Activated T-cell treated with anti-CD3 and anti-CD28 coated beads, Interleukin-2, amount 50 U/mL, for 4 hours (primary cell): ENCODE measurements around the gene KLF11. TPM values are rescaled to one million over a fixed set of nuclear protein-coding genes. Genes with fewer than 3 reads are reported as not detected.
A peak's percentile ranks its signal among the peaks of the same experiment; 100 is the strongest.
"Not testable (repeated sequence)": the region's sequence is repeated elsewhere in the genome, so short reads cannot be mapped to it uniquely, and the experiment has no call there.

Source experiments
- ATAC-seq, 2 donors: fragments of 200-7000 bp; cut with Tn5 transposase; one replicate each; pipeline ENCODE4 v1.10.0; 2021
- DNase-seq: peaks from one replicate; pipeline ENCODE4 v3.0.0-alpha.2; 2020
- H3K27me3 Mint-ChIP-seq: one replicate; pipeline ENCODE4 v1.8.0; 2021; ENCODE audit warnings: low read depth, mixed read lengths
- H3K36me3 Mint-ChIP-seq: one replicate; pipeline ENCODE4 v1.8.0; 2022; ENCODE audit warnings: mixed read lengths; ENCODE audit not compliant: insufficient read depth
- H3K4me1 Mint-ChIP-seq: one replicate; pipeline ENCODE4 v1.8.0; 2021; ENCODE audit warnings: low read depth, mixed read lengths
- H3K4me3 Mint-ChIP-seq: one replicate; pipeline ENCODE4 v1.8.0; 2021; ENCODE audit warnings: mild to moderate bottlenecking, moderate library complexity, mixed read lengths
- H3K9me3 Mint-ChIP-seq: one replicate; pipeline ENCODE4 v1.8.0; 2021; ENCODE audit warnings: mixed read lengths
- total RNA-seq, 3 donors: library from RNA; stranded (reverse); gene quantifications; one replicate each; pipeline ENCODE4 v1.2.1, GENCODE V29; 2021

The KLF11 gene
- total RNA-seq, 3 donors from 2014 or later: 5.2 to 10.2 (median 5.7) TPM

- ATAC-seq (no peak), DNase-seq (no peak)
- Mint-ChIP-seq H3K4me3 (no peak overlapping the region), H3K36me3 (no peaks in the 10 kb centered on the region), H3K27me3 (peaks cover 30% of the 10 kb centered on the region), H3K4me1 (no peaks in the 10 kb centered on the region), H3K9me3 (no peaks in the 10 kb centered on the region)
These were observed 37.7 kb upstream of the KLF11 start for GRCh38 chr2:10005461-10006235.

- Mint-ChIP-seq H3K27me3 (peaks cover 30% of the 10 kb centered on the region), H3K4me1 (no peaks in the 10 kb centered on the region), H3K9me3 (no peaks in the 10 kb centered on the region), H3K36me3 (no peaks in the 10 kb centered on the region), H3K4me3 (no peak overlapping the region)
- DNase-seq (no peak), ATAC-seq (peak; percentile 54 to 62)
These were observed 36.9 kb upstream of the KLF11 start for GRCh38 chr2:10006236-10007161.

- Mint-ChIP-seq H3K9me3 (no peaks in the 10 kb centered on the region), H3K27me3 (peaks cover 30% of the 10 kb centered on the region), H3K4me3 (no peak overlapping the region), H3K36me3 (no peaks in the 10 kb centered on the region), H3K4me1 (no peaks in the 10 kb centered on the region)
- no peak for DNase-seq
- no peak for ATAC-seq
These were observed 35.9 kb upstream of the KLF11 start for GRCh38 chr2:10007435-10007834.

GRCh38 chr2:10007921-10008808 lies 35.2 kb upstream of the KLF11 start:
- no peak overlapping the region for H3K4me3 Mint-ChIP-seq
- no peaks in the 10 kb centered on the region for H3K36me3 Mint-ChIP-seq
- ATAC-seq: no peak
- DNase-seq: no peak
- peaks cover 30% of the 10 kb centered on the region for H3K27me3 Mint-ChIP-seq
- no peaks in the 10 kb centered on the region for H3K4me1 Mint-ChIP-seq
- no peaks in the 10 kb centered on the region for H3K9me3 Mint-ChIP-seq

- Mint-ChIP-seq H3K36me3 (no peaks in the 10 kb centered on the region), H3K27me3 (peaks cover 30% of the 10 kb centered on the region), H3K4me1 (no peaks in the 10 kb centered on the region), H3K9me3 (no peaks in the 10 kb centered on the region), H3K4me3 (no peak overlapping the region)
- ATAC-seq: no peak
- no peak for DNase-seq
These were observed 34.6 kb upstream of the KLF11 start for GRCh38 chr2:10008809-10009176.

GRCh38 chr2:10009271-10009810 lies 34.0 kb upstream of the KLF11 start:
- no peaks in the 10 kb centered on the region for H3K9me3 Mint-ChIP-seq
- peaks cover 30% of the 10 kb centered on the region for H3K27me3 Mint-ChIP-seq
- H3K4me1 Mint-ChIP-seq: no peaks in the 10 kb centered on the region
- ATAC-seq (no peak), DNase-seq (no peak)
- H3K4me3 Mint-ChIP-seq: no peak overlapping the region
- no peaks in the 10 kb centered on the region for H3K36me3 Mint-ChIP-seq

- no peak for ATAC-seq
- H3K4me1 Mint-ChIP-seq: no peaks in the 10 kb centered on the region
These were observed 33.3 kb upstream of the KLF11 start for GRCh38 chr2:10009811-10010781.

GRCh38 chr2:10010861-10011605 lies 32.3 kb upstream of the KLF11 start:
- not testable (repeated sequence) for DNase-seq, H3K9me3 Mint-ChIP-seq, H3K4me1 Mint-ChIP-seq, H3K4me3 Mint-ChIP-seq, ATAC-seq, H3K36me3 Mint-ChIP-seq
- H3K27me3 Mint-ChIP-seq: peaks cover 21% of the 10 kb centered on the region

More at GRCh38 chr2:10009811-10010781, 33.3 kb upstream of the KLF11 start:
- no peaks in the 10 kb centered on the region for H3K9me3 Mint-ChIP-seq
- peaks cover 30% of the 10 kb centered on the region for H3K27me3 Mint-ChIP-seq
- DNase-seq: no peak
- H3K36me3 Mint-ChIP-seq: no peaks in the 10 kb centered on the region
- no peak overlapping the region for H3K4me3 Mint-ChIP-seq

- H3K4me1 Mint-ChIP-seq, DNase-seq, H3K4me3 Mint-ChIP-seq, H3K36me3 Mint-ChIP-seq, H3K9me3 Mint-ChIP-seq, ATAC-seq: not testable (repeated sequence)
- peaks cover 16% of the 10 kb centered on the region for H3K27me3 Mint-ChIP-seq
These were observed 31.6 kb upstream of the KLF11 start for GRCh38 chr2:10011606-10012325.

GRCh38 chr2:10012366-10012962 lies 30.9 kb upstream of the KLF11 start:
- DNase-seq, H3K4me3 Mint-ChIP-seq, H3K36me3 Mint-ChIP-seq, H3K4me1 Mint-ChIP-seq, ATAC-seq, H3K9me3 Mint-ChIP-seq: not testable (repeated sequence)
- peaks cover 11% of the 10 kb centered on the region for H3K27me3 Mint-ChIP-seq

- no peak for DNase-seq
- H3K27me3 Mint-ChIP-seq: peaks cover 7% of the 10 kb centered on the region
- H3K4me1 Mint-ChIP-seq: no peaks in the 10 kb centered on the region
- H3K36me3 Mint-ChIP-seq: no peaks in the 10 kb centered on the region
- H3K4me3 Mint-ChIP-seq: no peak overlapping the region
- peaks cover 7% of the 10 kb centered on the region for H3K9me3 Mint-ChIP-seq
- ATAC-seq: no peak
These were observed 30.3 kb upstream of the KLF11 start for GRCh38 chr2:10012963-10013461.
